ENCODE measurements around the gene SLC32A1. TPM values are rescaled to one million over a fixed set of nuclear protein-coding genes. Genes with fewer than 3 reads are reported as not detected.

Gene SLC32A1
- total and polyA plus RNA-seq, 2 experiments from 2014 or later, result not detected

DNA sequence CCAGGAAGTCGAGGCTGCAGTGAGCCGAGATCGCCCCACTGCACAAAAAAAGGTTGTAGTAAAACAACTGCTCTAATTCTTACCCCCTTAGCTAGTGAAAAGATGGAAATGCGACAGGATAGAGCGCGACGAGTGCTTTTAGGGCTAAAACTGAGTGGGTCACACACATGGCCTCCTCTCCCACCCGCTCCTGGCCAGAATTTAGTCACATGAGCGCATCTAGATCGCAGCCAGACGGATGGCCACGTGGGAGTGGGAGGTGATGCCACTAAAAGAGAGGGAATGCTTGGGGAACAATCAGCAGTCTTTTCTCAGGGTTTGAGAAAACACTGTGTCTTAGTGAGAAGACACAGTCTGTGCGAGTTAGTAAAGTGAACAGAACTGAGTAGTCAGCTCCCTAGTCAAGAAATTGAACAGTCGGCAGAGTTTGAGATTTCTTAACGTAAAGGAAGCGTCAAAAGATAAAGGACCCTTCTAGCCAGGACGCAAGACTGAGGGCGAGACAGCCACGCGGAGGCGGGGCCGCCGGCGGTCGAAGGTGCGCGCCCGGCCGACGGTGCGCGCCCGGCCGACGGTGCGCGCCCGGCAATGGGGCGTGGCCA is 23.3 kb downstream of the SLC32A1 start:
- no peaks in the 10 kb centered on the region for H3K9me2 ChIP-seq (ENCODE audit: insufficient read depth)
- in situ Hi-C loops (cut with MboI), result no loop called here
- H3K27me3 ChIP-seq (replicated peaks; ENCODE audit: insufficient read depth), result peaks cover 2% of the 10 kb centered on the region; the same call in 1 of the 2 replicates
- peaks cover 6% of the 10 kb centered on the region; the same call in 1 of the 2 replicates for H3K79me2 ChIP-seq (ENCODE audit: insufficient read depth)
- H3K9ac ChIP-seq, result peak overlapping the region; percentile 53
- 11 to 14% methylated on average over 28 to 38 of the region's 39 CpGs for WGBS, 2 experiments (ENCODE audit: low coverage in 1 of 2, low lambda C conversion rate in 2 of 2, missing lambda C conversion rate in 2 of 2)
- H2AFZ ChIP-seq, result peak overlapping the region; percentile 96
- H3K4me2 ChIP-seq (ENCODE audit: unreplicated experiment), result peak overlapping the region; percentile 95
- peaks cover 6% of the 10 kb centered on the region for H3K4me1 ChIP-seq (ENCODE audit: insufficient read depth)
- H3K36me3 ChIP-seq (ENCODE audit: low read depth), result peaks cover 5% of the 10 kb centered on the region; the same call in 1 of the 2 replicates
- no peaks in the 10 kb centered on the region for H4K20me1 ChIP-seq (ENCODE audit: insufficient read depth)
- no peaks in the 10 kb centered on the region for H3F3A ChIP-seq (ENCODE audit: insufficient read depth)
- no peaks in the 10 kb centered on the region for H3K9me3 ChIP-seq (ENCODE audit: low read depth)
- no peak overlapping the region for H3K27ac ChIP-seq
- peak overlapping the region; percentile 88 for H3K4me3 ChIP-seq
- TF ChIP-seq EZH2phosphoT487 (IDR thresholded peaks at IDR 0.05; ENCODE audit: insufficient read depth, low read depth), result no peak
- TF ChIP-seq EZH2 (IDR thresholded peaks at IDR 0.05; ENCODE audit: insufficient read depth, poor library complexity, severe bottlenecking), result no peak
- DNase-seq, result peak; percentile 30

DNA sequence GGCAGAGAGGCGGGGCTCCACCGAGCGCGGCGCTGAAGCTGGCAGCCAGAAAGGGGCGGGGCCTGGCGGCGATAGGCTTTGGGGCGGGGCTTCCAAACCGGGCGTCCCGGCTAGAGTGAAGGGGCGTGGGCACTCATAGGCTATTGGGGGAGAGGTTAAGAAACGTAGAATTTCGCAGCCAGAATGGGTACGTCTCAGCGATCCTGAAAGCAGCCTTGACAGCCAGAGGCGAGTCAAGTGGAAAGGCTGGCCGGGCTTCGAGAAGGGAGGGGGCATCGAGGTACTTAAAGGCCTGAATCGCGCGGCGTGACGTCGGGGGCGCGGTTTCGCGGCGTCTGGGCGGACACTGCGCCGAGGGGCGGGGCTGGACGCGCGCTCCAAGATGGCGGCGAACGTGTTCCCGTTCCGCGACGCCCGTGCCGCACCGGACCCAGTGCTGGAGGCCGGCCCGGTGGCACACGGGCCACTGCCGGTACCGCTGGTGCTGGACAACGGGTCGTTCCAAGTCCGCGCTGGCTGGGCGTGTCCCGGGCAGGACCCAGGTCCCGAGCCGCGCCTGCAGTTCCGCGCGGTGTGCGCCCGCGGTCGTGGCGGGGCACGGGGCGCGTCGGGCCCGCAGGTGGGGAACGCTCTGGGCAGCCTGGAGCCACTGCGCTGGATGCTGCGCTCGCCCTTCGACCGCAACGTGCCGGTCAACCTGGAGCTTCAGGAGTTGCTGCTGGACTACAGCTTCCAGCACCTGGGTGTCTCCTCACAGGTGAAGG is 24.0 kb downstream of the SLC32A1 start, which contains the start of gene ACTR5:
TSS of gene ACTR5 (plus strand) at position 364 of the 764 bp plus-strand sequence. CDS start at position 383, 19 bp downstream.
- Histone ChIP-seq H3K4me3 (peak within 1 kb of the TSS; percentile 88), H3F3A (ENCODE audit: insufficient read depth) (no peaks in the 10 kb centered on the region), H3K9ac (peak within 1 kb of the TSS; percentile 77), H3K9me3 (ENCODE audit: low read depth) (no peaks in the 10 kb centered on the region), H3K4me1 (ENCODE audit: insufficient read depth) (peaks cover 6% of the 10 kb centered on the region), H3K27ac (peak within 1 kb of the TSS; percentile 60; the same call in 1 of the 2 replicates), H3K9me2 (ENCODE audit: insufficient read depth) (no peaks in the 10 kb centered on the region), H4K20me1 (ENCODE audit: insufficient read depth) (no peaks in the 10 kb centered on the region), H3K27me3 (replicated peaks; ENCODE audit: insufficient read depth) (no peaks in the 10 kb centered on the region; the same call in 1 of the 2 replicates), H2AFZ (peak within 1 kb of the TSS; percentile 96), H3K36me3 (ENCODE audit: low read depth) (peaks cover 8% of the 10 kb centered on the region; the same call in 1 of the 2 replicates), H3K4me2 (ENCODE audit: unreplicated experiment) (peak within 1 kb of the TSS; percentile 95), H3K79me2 (ENCODE audit: insufficient read depth) (peaks cover 6% of the 10 kb centered on the region; the same call in 1 of the 2 replicates)
- TF ChIP-seq EZH2 (IDR thresholded peaks at IDR 0.05; ENCODE audit: insufficient read depth, poor library complexity, severe bottlenecking), result no peak
- no peak for TF ChIP-seq EZH2phosphoT487 (IDR thresholded peaks at IDR 0.05; ENCODE audit: insufficient read depth, low read depth)
- peak; percentile 93 for DNase-seq
- WGBS, 2 experiments (ENCODE audit: low coverage in 1 of 2, low lambda C conversion rate in 2 of 2, missing lambda C conversion rate in 2 of 2), result 0 to 1% methylated on average over 71 to 81 of the region's 84 CpGs
- in situ Hi-C loops (cut with MboI), result no loop called here

DNA sequence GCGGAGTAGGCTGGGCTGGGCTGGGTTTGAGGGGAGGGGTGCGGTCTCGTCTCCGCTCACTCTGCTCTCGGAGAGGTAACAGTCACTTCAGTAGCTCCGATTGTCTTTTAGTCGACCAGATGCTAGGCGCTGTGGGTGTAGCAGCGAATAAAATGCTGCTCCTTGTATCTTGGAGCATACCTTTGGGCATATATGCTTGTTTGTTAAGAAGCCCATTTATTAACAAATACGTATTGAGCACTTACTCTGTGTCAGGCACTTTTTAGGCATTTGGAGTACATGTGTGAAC is 24.5 kb downstream of the SLC32A1 start:
- TF ChIP-seq EZH2 (IDR thresholded peaks at IDR 0.05; ENCODE audit: insufficient read depth, poor library complexity, severe bottlenecking) (no peak), EZH2phosphoT487 (IDR thresholded peaks at IDR 0.05; ENCODE audit: insufficient read depth, low read depth) (no peak)
- 0 to 1% methylated on average over 10 of the region's 10 CpGs for WGBS, 2 experiments (ENCODE audit: low coverage in 1 of 2, low lambda C conversion rate in 2 of 2, missing lambda C conversion rate in 2 of 2)
- no peak for DNase-seq
- H4K20me1 ChIP-seq (ENCODE audit: insufficient read depth), result no peaks in the 10 kb centered on the region
- no peaks in the 10 kb centered on the region for H3K27me3 ChIP-seq (replicated peaks; ENCODE audit: insufficient read depth)
- no peaks in the 10 kb centered on the region for H3F3A ChIP-seq (ENCODE audit: insufficient read depth)
- H3K36me3 ChIP-seq (ENCODE audit: low read depth), result peaks cover 8% of the 10 kb centered on the region; the same call in 1 of the 2 replicates
- in situ Hi-C loops (cut with MboI), result no loop called here
- no peaks in the 10 kb centered on the region for H3K9me3 ChIP-seq (ENCODE audit: low read depth)
- H3K27ac ChIP-seq, result no peak overlapping the region
- H2AFZ ChIP-seq, result peak overlapping the region; percentile 96
- H3K4me2 ChIP-seq (ENCODE audit: unreplicated experiment), result peak overlapping the region; percentile 95
- H3K4me1 ChIP-seq (ENCODE audit: insufficient read depth), result peaks cover 6% of the 10 kb centered on the region
- peaks cover 6% of the 10 kb centered on the region; the same call in 1 of the 2 replicates for H3K79me2 ChIP-seq (ENCODE audit: insufficient read depth)
- H3K9ac ChIP-seq, result peak overlapping the region; percentile 77
- peak overlapping the region; percentile 88 for H3K4me3 ChIP-seq
- no peaks in the 10 kb centered on the region for H3K9me2 ChIP-seq (ENCODE audit: insufficient read depth)

DNA sequence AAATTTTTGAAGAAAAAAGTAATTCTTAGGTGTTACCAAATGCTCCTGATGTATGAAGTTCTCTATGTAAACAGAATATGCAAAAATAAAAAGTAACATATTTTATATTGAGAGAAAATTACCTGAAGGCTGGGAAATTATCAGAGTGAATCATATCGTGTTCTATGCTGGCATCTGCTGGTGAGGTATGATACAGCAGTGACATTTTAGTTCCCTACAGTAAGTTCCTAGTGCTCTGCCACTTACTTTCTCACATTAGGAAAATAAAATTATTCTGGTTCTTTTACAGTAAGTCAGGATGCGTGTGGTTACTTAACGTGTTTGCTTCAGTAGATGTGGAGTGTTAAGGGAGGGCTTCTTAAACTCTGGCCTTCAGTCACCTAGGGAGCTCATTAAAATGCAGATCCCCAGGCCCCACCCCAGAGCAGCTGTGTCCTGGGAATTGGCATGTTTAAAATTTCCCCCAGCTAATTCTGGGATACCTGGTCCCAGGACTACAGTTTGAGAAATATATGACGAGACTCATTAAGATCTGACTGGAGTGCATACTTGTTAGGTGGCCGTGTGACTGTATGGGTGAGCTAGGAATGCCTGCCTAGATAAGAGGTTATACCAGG is 27.2 kb downstream of the SLC32A1 start:
- Histone ChIP-seq H2AFZ (no peak overlapping the region), H3K79me2 (ENCODE audit: insufficient read depth) (peaks cover 6% of the 10 kb centered on the region; the same call in 1 of the 2 replicates), H3K9me2 (ENCODE audit: insufficient read depth) (no peaks in the 10 kb centered on the region), H4K20me1 (ENCODE audit: insufficient read depth) (no peaks in the 10 kb centered on the region), H3K9ac (no peak overlapping the region), H3K4me1 (ENCODE audit: insufficient read depth) (peaks cover 6% of the 10 kb centered on the region), H3K36me3 (ENCODE audit: low read depth) (peaks cover 20% of the 10 kb centered on the region), H3K27ac (no peak overlapping the region), H3K4me3 (no peak overlapping the region), H3K9me3 (ENCODE audit: low read depth) (no peaks in the 10 kb centered on the region), H3K4me2 (ENCODE audit: unreplicated experiment) (no peak overlapping the region), H3K27me3 (replicated peaks; ENCODE audit: insufficient read depth) (no peaks in the 10 kb centered on the region), H3F3A (ENCODE audit: insufficient read depth) (no peaks in the 10 kb centered on the region)
- WGBS, 2 experiments (ENCODE audit: low coverage in 1 of 2, low lambda C conversion rate in 2 of 2, missing lambda C conversion rate in 2 of 2), result 50 to 54% methylated on average over 5 of the region's 5 CpGs
- in situ Hi-C loops (cut with MboI), result no loop called here
- DNase-seq, result peak; percentile 64
- TF ChIP-seq EZH2phosphoT487 (IDR thresholded peaks at IDR 0.05; ENCODE audit: insufficient read depth, low read depth) (no peak), EZH2 (IDR thresholded peaks at IDR 0.05; ENCODE audit: insufficient read depth, poor library complexity, severe bottlenecking) (no peak)
